AG04450 (cell line): ENCODE data around the gene SMC1B. TPM values are rescaled to one million over a fixed set of nuclear protein-coding genes. Genes with fewer than 3 reads are reported as not detected.

Source experiments
- CTCF ChIA-PET: fragments of 300-600, 350-600 bp; formaldehyde crosslinking; extraction: SDS; loops from one replicate; lab custom pipeline; 2022; ENCODE audit warnings: antibody characterized with exemption, inconsistent platforms; lab: Charles Lee
- POLR2A ChIA-PET: fragments of 350-600 bp; formaldehyde crosslinking; extraction: SDS; loops from one replicate; lab custom pipeline; 2021; ENCODE audit warnings: antibody characterized with exemption, inconsistent platforms; lab: Yijun Ruan, JAX
- DNase-seq: peaks from one replicate; pipeline ENCODE4 v3.0.0-alpha.2; 2011; ENCODE audit warnings: low read depth, low spot score
- H3K27ac ChIP-seq: one replicate; pipeline ENCODE4 v1.5.1; 2012; ENCODE audit warnings: low read depth, low read length, control low read depth
- H3K27me3 ChIP-seq: one replicate; pipeline ENCODE4 v1.6.0; 2012; ENCODE audit warnings: low read length; ENCODE audit not compliant: control insufficient read depth, insufficient read depth
- H3K4me3 ChIP-seq: 2 replicates; pipeline ENCODE4 v1.5.1; 2011; ENCODE audit warnings: mild to moderate bottlenecking, low read depth, low read length, control low read depth
- H3K9me3 ChIP-seq: 2 replicates; pipeline ENCODE4 v1.5.1; 2012; ENCODE audit warnings: low read length; ENCODE audit not compliant: control insufficient read depth, insufficient read depth
- CTCF ChIP-seq: IDR thresholded peaks from 2 replicates; pipeline ENCODE4 v1.5.1; 2011; ENCODE audit warnings: low read depth, low read length, control low read depth, inconsistent platforms
- polyA plus RNA-seq: library from polyadenylated mRNA; depleted of rRNA; stranded (reverse); fragments of >200 nt; gene quantifications from 2 replicates; pipeline ENCODE4 v1.2.3, GENCODE V29; 2011

SMC1B gene
- polyA plus RNA-seq, 1 experiment: not detected

- H3K4me3 ChIP-seq: no peak overlapping the region
- H3K9me3 ChIP-seq: no peaks in the 10 kb centered on the region; the same call in 1 of the 2 replicates
- POLR2A ChIA-PET: no interaction called here
- CTCF ChIA-PET: interaction anchor here (0.6 kb wide), 1 partner anchor 178 kb away, joined by 3 read pairs; no protein-coding TSS in a partner anchor
- DNase-seq: no peak
- no peak overlapping the region for H3K27ac ChIP-seq
- TF ChIP-seq CTCF: no peak
- no peaks in the 10 kb centered on the region for H3K27me3 ChIP-seq
Measured at GRCh38 chr22:45305456-45306075, 107.8 kb downstream of the SMC1B start.

DNA sequence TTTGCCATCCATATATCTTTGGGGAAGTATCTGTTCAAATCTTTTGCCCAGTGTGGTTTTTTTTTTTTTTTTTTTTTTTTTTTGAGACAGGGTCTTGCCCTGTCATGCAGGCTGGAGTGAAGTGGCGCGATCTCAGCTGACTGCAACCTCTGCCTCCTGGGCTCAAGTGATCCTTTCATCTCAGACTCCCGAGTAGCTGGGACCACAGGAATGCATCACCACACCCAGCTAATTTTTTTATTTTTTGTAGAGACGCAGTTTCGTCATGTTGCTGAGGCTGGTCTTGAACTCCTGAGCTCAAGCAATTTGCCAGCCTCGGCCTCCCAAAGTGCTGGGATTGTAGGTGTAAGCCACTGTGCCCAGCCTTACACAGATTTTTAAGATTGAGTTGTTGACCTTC lies 108.4 kb downstream of the SMC1B start:
- no peak for DNase-seq
- no peak overlapping the region for H3K27ac ChIP-seq
- CTCF ChIA-PET: interaction anchor here (0.6 kb wide), 1 partner anchor 178 kb away, joined by 3 read pairs; no protein-coding TSS in a partner anchor

DNA sequence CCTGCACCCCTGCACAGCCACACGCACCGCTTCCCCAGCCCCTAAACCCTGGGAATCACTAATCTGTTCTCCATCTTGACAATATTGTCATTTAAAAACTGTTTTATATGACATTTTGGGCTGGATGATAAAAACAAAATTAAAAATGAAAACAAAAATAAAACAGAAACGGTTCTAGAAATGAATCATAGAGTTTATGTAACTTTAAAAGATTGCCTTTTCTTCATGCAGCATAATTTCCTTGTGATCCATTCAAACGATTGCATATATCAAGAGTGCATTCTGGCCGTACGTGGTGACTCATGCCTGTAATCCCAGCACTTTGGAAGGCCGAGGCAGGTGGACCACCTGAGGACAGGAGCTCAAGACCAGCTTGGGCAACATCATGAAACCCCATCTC lies 110.2 kb downstream of the SMC1B start:
- CTCF ChIA-PET: no interaction called here
- no peak for TF ChIP-seq CTCF
- DNase-seq: no peak
- POLR2A ChIA-PET: no interaction called here
- H3K4me3 ChIP-seq: no peak overlapping the region
- no peak overlapping the region for H3K27ac ChIP-seq
- H3K27me3 ChIP-seq: no peaks in the 10 kb centered on the region
- no peaks in the 10 kb centered on the region for H3K9me3 ChIP-seq

More for the DNA sequence above, 108.4 kb downstream of the SMC1B start:
- Histone ChIP-seq H3K4me3 (no peak overlapping the region), H3K9me3 (no peaks in the 10 kb centered on the region; the same call in 1 of the 2 replicates), H3K27me3 (no peaks in the 10 kb centered on the region)
- POLR2A ChIA-PET: no interaction called here
- no peak for TF ChIP-seq CTCF

DNA sequence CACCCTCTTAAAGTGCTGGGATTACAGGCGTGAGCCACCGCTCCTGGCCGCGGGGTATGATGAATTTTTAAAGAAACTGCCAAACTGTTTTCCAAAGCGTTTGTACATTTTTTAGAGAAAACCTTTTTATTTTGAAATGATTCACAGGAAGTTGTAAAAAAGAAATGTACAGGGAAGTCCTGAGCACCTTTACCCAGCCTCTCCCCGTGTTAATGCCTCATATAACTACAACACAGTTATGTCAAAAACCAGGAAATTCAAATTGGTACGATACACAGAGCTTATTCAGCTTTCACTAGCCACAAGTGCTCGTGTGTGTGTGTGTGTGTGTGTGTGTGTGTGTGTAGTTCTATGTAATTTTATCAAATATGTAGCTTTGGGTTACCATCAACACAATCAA lies 110.6 kb downstream of the SMC1B start:
- POLR2A ChIA-PET: no interaction called here
- CTCF ChIA-PET: no interaction called here
- no peak overlapping the region for H3K4me3 ChIP-seq
- TF ChIP-seq CTCF: no peak
- no peak overlapping the region for H3K27ac ChIP-seq
- no peaks in the 10 kb centered on the region for H3K27me3 ChIP-seq
- DNase-seq: no peak
- no peaks in the 10 kb centered on the region for H3K9me3 ChIP-seq

GRCh38 chr22:45298934-45299505 lies 114.4 kb downstream of the SMC1B start:
- Histone ChIP-seq H3K27me3 (no peaks in the 10 kb centered on the region), H3K9me3 (no peaks in the 10 kb centered on the region), H3K4me3 (no peak overlapping the region), H3K27ac (no peak overlapping the region)
- ChIA-PET POLR2A (interaction anchor here (1.2 kb wide), 1 partner anchor 8 kb away, joined by 3 read pairs; no protein-coding TSS in a partner anchor), CTCF (no interaction called here)
- DNase-seq: no peak
- no peak for TF ChIP-seq CTCF
